Activated CD8-positive, alpha-beta T cell treated with anti-CD3 and anti-CD28 coated beads for 36 hours (primary cell): Measurements from ENCODE around the gene DHRS7. TPM values are rescaled to one million over a fixed set of nuclear protein-coding genes. Genes with fewer than 3 reads are reported as not detected.

Experiments used
- ATAC-seq: fragments of 200-7000 bp; cut with Tn5 transposase; one replicate; pipeline ENCODE4 v1.10.0; 2021; ENCODE audit warnings: mild to moderate bottlenecking, moderate library complexity
- CTCF ChIA-PET: fragments of 350-600 bp; sonication (Branson Sonifier 250); formaldehyde crosslinking; loops from one replicate; lab custom pipeline; 2021; ENCODE audit warnings: antibody characterized with exemption; lab: Charles Lee
- POLR2A ChIA-PET: fragments of 350-600 bp; sonication (Branson Sonifier 250); formaldehyde crosslinking; loops from one replicate; lab custom pipeline; 2021; ENCODE audit warnings: antibody characterized with exemption; lab: Charles Lee
- DNase-seq: peaks from one replicate; pipeline ENCODE4 v3.0.0-alpha.2; 2020
- H3K27ac Mint-ChIP-seq: one replicate; pipeline ENCODE4 v1.8.0; 2021; ENCODE audit warnings: mild to moderate bottlenecking, mixed read lengths
- H3K27me3 Mint-ChIP-seq: one replicate; pipeline ENCODE4 v1.8.0; 2021; ENCODE audit warnings: mixed read lengths
- H3K36me3 Mint-ChIP-seq: one replicate; pipeline ENCODE4 v1.8.0; 2021; ENCODE audit warnings: low read depth, mixed read lengths
- H3K4me1 Mint-ChIP-seq: one replicate; pipeline ENCODE4 v1.8.0; 2021; ENCODE audit warnings: low read depth, mixed read lengths
- H3K4me3 Mint-ChIP-seq: one replicate; pipeline ENCODE4 v1.8.0; 2021; ENCODE audit warnings: mild to moderate bottlenecking, moderate library complexity, mixed read lengths
- H3K9me3 Mint-ChIP-seq: one replicate; pipeline ENCODE4 v1.8.0; 2021; ENCODE audit warnings: mixed read lengths
- CTCF ChIP-seq: fragments of 200-600 bp; IDR thresholded peaks from one replicate; pipeline ENCODE4 v1.8.0; 2022; ENCODE audit warnings: antibody characterized with exemption, mild to moderate bottlenecking
- intact Hi-C: fragments of 100-400 bp; cut with micrococcal nuclease; formaldehyde crosslinking; loops from one replicate; pipeline ENCODE4 v1.10.0; 2022
- total RNA-seq, 2 experiments: library from RNA; stranded (reverse); gene quantifications; one replicate each; pipeline ENCODE4 v1.2.3, GENCODE V29; 2021

The DHRS7 gene
- total RNA-seq, 2 experiments from 2014 or later = 46.4 to 46.6 TPM

GRCh38 chr14:60161196-60162107 lies 3.7 kb downstream of the DHRS7 start:
- ChIA-PET CTCF (interaction anchor here (1.1 to 3.4 kb wide), 3 partner anchors 23 to 197 kb away, joined by 3 to 20 read pairs (median 3); no protein-coding TSS in a partner anchor), POLR2A (interaction anchor here (0.6 to 2.6 kb wide), 5 partner anchors 10 to 88 kb away, joined by 3 to 12 read pairs (median 3); partner anchors contain the start of gene PPM1A)
- Mint-ChIP-seq H3K27ac (peak overlapping the region; percentile 78), H3K4me1 (peaks cover 60% of the 10 kb centered on the region), H3K27me3 (no peaks in the 10 kb centered on the region), H3K4me3 (no peak overlapping the region), H3K36me3 (peaks cover 31% of the 10 kb centered on the region), H3K9me3 (no peaks in the 10 kb centered on the region)
- TF ChIP-seq CTCF = no peak
- DNase-seq (no peak), ATAC-seq (no peak)
- intact Hi-C loops = loop anchor here (5.0 kb wide), 1 partner anchor 69 kb away; the partner anchor contains the start of gene PCNX4

DNA sequence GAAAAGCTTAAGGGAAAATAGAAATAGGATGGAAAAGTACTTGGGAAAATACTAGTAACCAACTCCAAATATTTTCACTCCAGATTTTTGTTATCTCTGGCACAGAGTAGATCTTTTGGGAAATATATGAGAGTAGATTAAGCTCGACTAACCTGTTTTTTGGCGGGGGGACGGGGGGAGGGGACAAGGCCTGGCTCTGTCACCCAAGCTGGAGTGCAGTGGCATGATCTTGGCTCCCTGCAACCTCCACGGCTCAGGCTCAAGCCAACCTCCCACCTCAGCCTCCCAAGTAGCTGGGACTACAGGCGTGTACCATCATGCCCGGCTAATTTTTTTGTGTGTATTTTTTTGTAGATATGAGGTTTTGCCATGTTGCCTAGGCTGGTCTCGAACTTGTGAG lies 4.8 kb downstream of the DHRS7 start:
- CTCF ChIA-PET = interaction anchor here (1.3 to 3.4 kb wide), 2 partner anchors 13 to 24 kb away, joined by 3 to 20 read pairs; no protein-coding TSS in a partner anchor
- ATAC-seq = no peak
- no peak for TF ChIP-seq CTCF
- no peaks in the 10 kb centered on the region for H3K9me3 Mint-ChIP-seq
- H3K27me3 Mint-ChIP-seq = no peaks in the 10 kb centered on the region
- no peak for DNase-seq
- POLR2A ChIA-PET = interaction anchor here (0.6 to 2.6 kb wide), 2 partner anchors 9 to 93 kb away, joined by 3 to 12 read pairs; no protein-coding TSS in a partner anchor
- peaks cover 56% of the 10 kb centered on the region for H3K4me1 Mint-ChIP-seq
- intact Hi-C loops = loop anchor here (5.0 kb wide), 1 partner anchor 68 kb away; the partner anchor contains the start of gene PCNX4
- H3K36me3 Mint-ChIP-seq = peaks cover 36% of the 10 kb centered on the region
- no peak overlapping the region for H3K4me3 Mint-ChIP-seq
- no peak overlapping the region for H3K27ac Mint-ChIP-seq

DNA sequence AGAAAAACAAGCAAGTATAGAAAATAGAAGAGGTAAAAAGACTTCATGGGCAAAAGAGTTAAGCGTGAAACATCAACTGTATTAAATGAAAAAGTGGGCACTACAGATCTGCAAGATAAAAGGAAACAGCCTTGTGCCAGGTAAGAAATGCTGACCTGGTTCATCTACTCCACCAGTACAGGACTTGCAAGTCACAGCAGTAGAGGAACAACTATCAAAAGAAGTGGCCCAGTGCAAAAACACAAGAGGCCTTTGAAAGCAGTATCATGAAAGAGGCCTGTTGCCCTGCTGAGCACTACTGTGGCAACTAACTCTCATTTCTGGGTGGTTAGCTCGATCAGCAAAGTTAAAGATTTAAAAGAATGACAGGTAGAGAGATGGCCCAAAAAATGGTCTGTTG lies 10.5 kb downstream of the DHRS7 start:
- Mint-ChIP-seq H3K36me3 (peaks cover 57% of the 10 kb centered on the region), H3K4me3 (no peak overlapping the region), H3K9me3 (no peaks in the 10 kb centered on the region), H3K4me1 (peaks cover 66% of the 10 kb centered on the region), H3K27me3 (no peaks in the 10 kb centered on the region), H3K27ac (peak overlapping the region; percentile 71)
- ChIA-PET CTCF (interaction anchor here (1.0 to 1.8 kb wide), 2 partner anchors 30 to 88 kb away, joined by 3 to 10 read pairs; no protein-coding TSS in a partner anchor), POLR2A (interaction anchor here (1.0 to 1.9 kb wide), 3 partner anchors 9 to 94 kb away, joined by 4 to 6 read pairs (median 5); partner anchors contain the start of genes DHRS7 and PPM1A)
- no peak for TF ChIP-seq CTCF
- ATAC-seq (no peak), DNase-seq (no peak)
- intact Hi-C loops = no loop called here

DNA sequence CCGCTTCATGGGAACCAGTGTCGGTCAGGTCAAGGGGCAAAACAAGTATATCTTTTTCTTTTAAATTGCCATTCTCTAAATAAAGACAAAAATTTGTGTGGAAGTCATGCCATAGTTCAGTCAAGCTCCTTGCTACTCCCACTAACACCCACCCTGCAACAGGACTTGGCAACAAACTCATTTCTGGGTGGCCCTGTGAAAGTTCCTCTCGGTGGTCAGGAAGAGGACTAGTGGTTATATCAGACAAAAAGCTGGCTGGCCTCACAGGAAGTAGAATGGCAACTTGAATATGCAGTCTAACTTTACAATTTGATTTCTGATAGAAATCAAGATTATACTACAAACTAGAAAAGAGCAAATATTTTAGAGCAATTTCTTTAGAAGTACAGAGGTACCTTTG lies 11.2 kb downstream of the DHRS7 start:
- Mint-ChIP-seq H3K4me3 (no peak overlapping the region), H3K27ac (peak overlapping the region; percentile 71), H3K36me3 (peaks cover 57% of the 10 kb centered on the region), H3K4me1 (peaks cover 59% of the 10 kb centered on the region), H3K9me3 (no peaks in the 10 kb centered on the region), H3K27me3 (no peaks in the 10 kb centered on the region)
- ChIA-PET CTCF (interaction anchor here (1.0 to 1.8 kb wide), 3 partner anchors 30 to 189 kb away, joined by 3 to 10 read pairs (median 3); no protein-coding TSS in a partner anchor), POLR2A (interaction anchor here (0.6 to 1.9 kb wide), 5 partner anchors 10 to 95 kb away, joined by 3 to 6 read pairs (median 4); partner anchors contain the start of genes DHRS7 and PPM1A)
- DNase-seq = peak; percentile 26
- ATAC-seq = peak; percentile 15
- TF ChIP-seq CTCF = no peak
- intact Hi-C loops = no loop called here
